ENCODE data around the gene ATP1B2.

ATP1B2 gene

GRCh38 chr17:7706631-7707354 is 56.1 kb downstream of the ATP1B2 start:
- no peak for FAIRE-seq
- no peak for DNase-seq (ENCODE audit: low spot score)
